HEK293T (cell line): ENCODE results near the gene ERBB4.
A peak's percentile ranks its signal among the peaks of the same experiment; 100 is the strongest.

Experiments used
- CTCF ChIA-PET: fragments of 350-600 bp; formaldehyde crosslinking; extraction: SDS; loops from one replicate; lab custom pipeline; 2021; ENCODE audit warnings: antibody characterized with exemption, inconsistent platforms; lab: Yijun Ruan, JAX
- POLR2A ChIA-PET: fragments of 350-600 bp; formaldehyde crosslinking; extraction: SDS; loops from one replicate; lab custom pipeline; 2020; ENCODE audit warnings: antibody characterized with exemption, inconsistent platforms; lab: Yijun Ruan, JAX
- DNase-seq: peaks from one replicate; pipeline ENCODE4 v3.0.0; 2012; ENCODE audit warnings: mixed read lengths; ENCODE audit errors: extremely low spot score
- ARNT ChIP-seq: fragments of 450-650 bp; IDR thresholded peaks from 2 replicates; pipeline ENCODE4 v1.6.1; 2017; ENCODE audit warnings: mild to moderate bottlenecking
- BHLHE40 ChIP-seq: fragments of 450-650 bp; IDR thresholded peaks from 2 replicates; pipeline ENCODE4 v1.6.1; 2016; ENCODE audit warnings: mild to moderate bottlenecking, moderate library complexity, borderline replicate concordance
- CTBP1 ChIP-seq: fragments of 450-650 bp; IDR thresholded peaks from 2 replicates; pipeline ENCODE4 v1.6.1; 2016; ENCODE audit warnings: borderline replicate concordance
- ELF4 ChIP-seq: fragments of 450-650 bp; IDR thresholded peaks from 2 replicates; pipeline ENCODE4 v1.6.1; 2017; ENCODE audit warnings: antibody characterized with exemption
- FOXA1 ChIP-seq: fragments of 450-650 bp; IDR thresholded peaks from 2 replicates; pipeline ENCODE4 v1.6.1; 2016; ENCODE audit warnings: mild to moderate bottlenecking
- FOXK2 ChIP-seq: fragments of 450-650 bp; IDR thresholded peaks from 2 replicates; pipeline ENCODE4 v1.6.1; 2016; ENCODE audit warnings: mild to moderate bottlenecking
- FOXM1 ChIP-seq: fragments of 450-650 bp; IDR thresholded peaks from 2 replicates; pipeline ENCODE4 v1.6.1; 2017; ENCODE audit warnings: mild to moderate bottlenecking, borderline replicate concordance
- HDGF ChIP-seq: fragments of 450-650 bp; IDR thresholded peaks from 2 replicates; pipeline ENCODE4 v1.6.1; 2017; ENCODE audit warnings: antibody characterized with exemption, borderline replicate concordance
- L3MBTL2 ChIP-seq: fragments of 450-650 bp; conservative IDR thresholded peaks from 2 replicates; pipeline ENCODE4 v1.6.1; 2016; ENCODE audit warnings: mild to moderate bottlenecking
- LEF1 ChIP-seq: fragments of 450-650 bp; IDR thresholded peaks from 2 replicates; pipeline ENCODE4 v1.6.1; 2017; ENCODE audit warnings: mild to moderate bottlenecking, borderline replicate concordance
- NFRKB ChIP-seq: fragments of 450-650 bp; IDR thresholded peaks from 2 replicates; pipeline ENCODE4 v1.6.1; 2016; ENCODE audit warnings: mild to moderate bottlenecking, moderate library complexity
- PKNOX1 ChIP-seq: fragments of 450-650 bp; IDR thresholded peaks from 2 replicates; pipeline ENCODE4 v1.6.1; 2016
- SP1 ChIP-seq: fragments of 450-650 bp; IDR thresholded peaks from 2 replicates; pipeline ENCODE4 v1.6.1; 2017
- SUZ12 ChIP-seq: fragments of 450-650 bp; IDR thresholded peaks from 2 replicates; pipeline ENCODE4 v1.6.1; 2016; ENCODE audit warnings: mild to moderate bottlenecking
- TARDBP ChIP-seq: fragments of 450-650 bp; IDR thresholded peaks from 2 replicates; pipeline ENCODE4 v1.6.1; 2016
- ZNF384 ChIP-seq: fragments of 450-650 bp; IDR thresholded peaks from 2 replicates; pipeline ENCODE4 v1.6.1; 2016

ERBB4 gene

GRCh38 chr2:212530373-212530772 is 8.2 kb downstream of the ERBB4 start:
- ChIA-PET CTCF (no interaction called here), POLR2A (no interaction called here)
- DNase-seq: no peak
- TF ChIP-seq TARDBP (no peak), BHLHE40 (no peak), FOXM1 (no peak), ARNT (no peak), ELF4 (no peak), SUZ12 (no peak), HDGF (no peak), CTBP1 (no peak), PKNOX1 (no peak)

- no peak for DNase-seq
- CTCF ChIA-PET: interaction anchor here (0.8 to 1.1 kb wide), 2 partner anchors 10 to 783 kb away, joined by 3 read pairs; partner anchors contain the start of gene ERBB4
- POLR2A ChIA-PET: no interaction called here
- TF ChIP-seq LEF1: no peak
These were observed 10.3 kb downstream of the ERBB4 start for GRCh38 chr2:212528106-212528856.

GRCh38 chr2:212526059-212526458 is 12.5 kb downstream of the ERBB4 start:
- ChIA-PET POLR2A (no interaction called here), CTCF (no interaction called here)
- DNase-seq: no peak
- no peak for TF ChIP-seq SUZ12
- TF ChIP-seq BHLHE40: no peak
- no peak for TF ChIP-seq L3MBTL2
- TF ChIP-seq PKNOX1: peak; percentile 50; the same call in 1 of the 2 replicates
- no peak for TF ChIP-seq FOXA1

GRCh38 chr2:212523756-212524155 is 14.8 kb downstream of the ERBB4 start:
- TF ChIP-seq PKNOX1: no peak
- TF ChIP-seq FOXA1: no peak
- TF ChIP-seq BHLHE40: no peak
- TF ChIP-seq FOXK2: no peak
- TF ChIP-seq TARDBP: no peak
- TF ChIP-seq SP1: no peak
- ChIA-PET CTCF (interaction anchor here (0.6 to 1.3 kb wide), 2 partner anchors 13 to 909 kb away, joined by 3 read pairs; no protein-coding TSS in a partner anchor), POLR2A (no interaction called here)
- DNase-seq: no peak

- TF ChIP-seq TARDBP: no peak
- CTCF ChIA-PET: interaction anchor here (0.7 kb wide), 1 partner anchor 367 kb away, joined by 3 read pairs; no protein-coding TSS in a partner anchor
- peak; percentile 4 for DNase-seq
- POLR2A ChIA-PET: no interaction called here
These were observed 18.3 kb downstream of the ERBB4 start for GRCh38 chr2:212520340-212520739.

- POLR2A ChIA-PET: no interaction called here
- CTCF ChIA-PET: no interaction called here
- no peak for TF ChIP-seq LEF1
- no peak for TF ChIP-seq PKNOX1
- no peak for TF ChIP-seq HDGF
- no peak for TF ChIP-seq FOXM1
- TF ChIP-seq ELF4: no peak
- no peak for TF ChIP-seq FOXK2
- no peak for TF ChIP-seq ZNF384
- TF ChIP-seq SP1: no peak
- no peak for TF ChIP-seq BHLHE40
- TF ChIP-seq FOXA1: no peak
- TF ChIP-seq SUZ12: no peak
- TF ChIP-seq ARNT: no peak
- TF ChIP-seq TARDBP: no peak
- no peak for TF ChIP-seq L3MBTL2
- TF ChIP-seq NFRKB: no peak
- no peak for TF ChIP-seq CTBP1
- no peak for DNase-seq
These were observed 20.9 kb downstream of the ERBB4 start for GRCh38 chr2:212517693-212518092.

GRCh38 chr2:212505586-212505985 is 33.0 kb downstream of the ERBB4 start:
- POLR2A ChIA-PET: no interaction called here
- DNase-seq: no peak
- CTCF ChIA-PET: no interaction called here
- TF ChIP-seq FOXK2: no peak
- TF ChIP-seq BHLHE40: no peak
- TF ChIP-seq FOXA1: no peak
- no peak for TF ChIP-seq HDGF
- TF ChIP-seq ZNF384: no peak
- no peak for TF ChIP-seq CTBP1
